Mesendoderm (in vitro differentiated cells): ENCODE measurements around the gene IGF2R.

Source experiments
- DNase-seq: peaks from one replicate; pipeline ENCODE4 v3.0.0; 2013
- H2AK5ac ChIP-seq: 2 replicates; pipeline ENCODE4 v1.6.1; 2013; ENCODE audit warnings: low read length, inconsistent platforms
- H2BK120ac ChIP-seq: 2 replicates; pipeline ENCODE4 v1.6.1; 2013; ENCODE audit warnings: low read depth, mild to moderate bottlenecking, low read length, moderate library complexity, mixed read lengths
- H2BK15ac ChIP-seq: replicated peaks from 2 replicates; pipeline ENCODE4 v1.6.1; 2013; ENCODE audit warnings: low read depth, mild to moderate bottlenecking, moderate library complexity
- H2BK5ac ChIP-seq: 2 replicates; pipeline ENCODE4 v1.6.1; 2013; ENCODE audit warnings: low read length, inconsistent platforms
- H3K18ac ChIP-seq: 2 replicates; pipeline ENCODE4 v1.6.1; 2013; ENCODE audit warnings: mild to moderate bottlenecking, low read length, mixed read lengths
- H3K23ac ChIP-seq: one replicate; pipeline ENCODE4 v1.6.1; 2013; ENCODE audit warnings: low read length
- H3K27ac ChIP-seq: 2 replicates; pipeline ENCODE4 v1.5.1; 2013; ENCODE audit warnings: low read depth, mild to moderate bottlenecking, inconsistent platforms, low read length, moderate library complexity
- H3K27me3 ChIP-seq: 2 replicates; pipeline ENCODE4 v1.6.1; 2013; ENCODE audit warnings: low read length, control low read depth, mild to moderate bottlenecking, inconsistent platforms; ENCODE audit not compliant: insufficient read depth, poor library complexity
- H3K36me3 ChIP-seq: 2 replicates; pipeline ENCODE4 v1.6.1; 2013; ENCODE audit warnings: low read length, inconsistent platforms; ENCODE audit not compliant: control insufficient read depth, insufficient read depth
- H3K4ac ChIP-seq: one replicate; pipeline ENCODE4 v1.6.1; 2013; ENCODE audit warnings: low read depth, mild to moderate bottlenecking, low read length, moderate library complexity
- H3K4me1 ChIP-seq: 2 replicates; pipeline ENCODE4 v1.6.1; 2013; ENCODE audit warnings: low read depth, low read length, inconsistent platforms; ENCODE audit not compliant: control insufficient read depth
- H3K4me2 ChIP-seq: 2 replicates; pipeline ENCODE4 v1.6.1; 2013; ENCODE audit warnings: low read length
- H3K4me3 ChIP-seq: 2 replicates; pipeline ENCODE4 v1.5.1; 2013; ENCODE audit warnings: mild to moderate bottlenecking, low read length
- H3K56ac ChIP-seq: one replicate; pipeline ENCODE4 v1.6.1; 2013; ENCODE audit warnings: low read length
- H3K79me1 ChIP-seq: 2 replicates; pipeline ENCODE4 v1.6.1; 2013; ENCODE audit warnings: low read length, inconsistent platforms
- H3K79me2 ChIP-seq: 2 replicates; pipeline ENCODE4 v1.6.1; 2013; ENCODE audit warnings: mild to moderate bottlenecking, low read length; ENCODE audit not compliant: control insufficient read depth, insufficient read depth
- H3K9ac ChIP-seq: 2 replicates; pipeline ENCODE4 v1.6.1; 2013; ENCODE audit warnings: low read length, inconsistent platforms
- H4K5ac ChIP-seq: one replicate; pipeline ENCODE4 v1.6.1; 2013; ENCODE audit warnings: low read length
- H4K8ac ChIP-seq: one replicate; pipeline ENCODE4 v1.6.1; 2013; ENCODE audit warnings: low read depth, mild to moderate bottlenecking, control low read depth, low read length, moderate library complexity
- WGBS: extraction: QIAGEN DNeasy Blood & Tissue Kit; methylation state at CpG from one replicate; pipeline ENCODE4 v1.1.7; 2013; ENCODE audit warnings: low lambda C conversion rate, missing lambda C conversion rate; ENCODE audit not compliant: insufficient coverage; ENCODE audit errors: extremely low coverage; 5-methylcytosine and 5-hydroxymethylcytosine counted together

The IGF2R gene

GRCh38 chr6:160077024-160077423 is 108.1 kb downstream of the IGF2R start:
- H3K4me1 ChIP-seq, result no peaks in the 10 kb centered on the region
- no peak overlapping the region for H3K18ac ChIP-seq
- no peak for DNase-seq
- no peak overlapping the region for H3K56ac ChIP-seq
- H3K36me3 ChIP-seq, result peaks cover 26% of the 10 kb centered on the region
- no peak overlapping the region for H3K23ac ChIP-seq
- no peak overlapping the region for H3K4me2 ChIP-seq
- H3K79me2 ChIP-seq, result no peaks in the 10 kb centered on the region
- no peaks in the 10 kb centered on the region for H3K79me1 ChIP-seq
- H3K27me3 ChIP-seq, result no peaks in the 10 kb centered on the region
- no peak overlapping the region for H2BK5ac ChIP-seq
- H3K27ac ChIP-seq, result no peak overlapping the region
- no peak overlapping the region for H3K9ac ChIP-seq
- no peak overlapping the region for H3K4me3 ChIP-seq
- no CpG with 5 or more reads among the region's 5 CpGs for WGBS
- no peak overlapping the region for H2AK5ac ChIP-seq
- no peak overlapping the region for H4K5ac ChIP-seq
- no peak overlapping the region for H3K4ac ChIP-seq
- no peak overlapping the region for H4K8ac ChIP-seq
- no peak overlapping the region for H2BK15ac ChIP-seq
- no peak overlapping the region for H2BK120ac ChIP-seq

DNA sequence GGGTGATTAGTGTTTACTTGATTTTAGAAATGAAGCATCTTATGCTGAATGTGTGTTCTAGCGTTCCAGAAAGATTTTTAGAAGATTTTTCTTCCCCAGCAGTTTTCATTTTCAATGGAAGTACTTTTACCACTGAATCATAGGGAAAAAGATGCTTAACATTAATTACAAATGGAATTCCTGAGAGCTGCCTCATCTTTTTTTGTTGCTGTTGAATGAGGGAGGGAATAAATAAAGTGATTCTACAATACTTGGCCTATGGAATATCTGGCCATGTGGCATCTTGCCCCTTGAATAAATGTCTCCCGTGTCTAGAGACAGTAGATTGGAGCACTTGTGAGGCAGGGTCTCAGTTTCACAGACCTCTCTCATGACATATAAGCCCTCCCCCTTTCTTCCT is 108.6 kb downstream of the IGF2R start:
- H3K23ac ChIP-seq, result no peak overlapping the region
- no peak overlapping the region for H3K9ac ChIP-seq
- no peaks in the 10 kb centered on the region for H3K4me1 ChIP-seq
- no peak overlapping the region for H2AK5ac ChIP-seq
- no peaks in the 10 kb centered on the region for H3K79me1 ChIP-seq
- H2BK120ac ChIP-seq, result no peak overlapping the region
- no peaks in the 10 kb centered on the region for H3K79me2 ChIP-seq
- H3K18ac ChIP-seq, result no peak overlapping the region
- peaks cover 26% of the 10 kb centered on the region for H3K36me3 ChIP-seq
- DNase-seq, result no peak
- no peak overlapping the region for H2BK5ac ChIP-seq
- H3K27ac ChIP-seq, result no peak overlapping the region
- H4K8ac ChIP-seq, result no peak overlapping the region
- no peak overlapping the region for H3K4ac ChIP-seq
- H3K27me3 ChIP-seq, result no peaks in the 10 kb centered on the region
- H3K4me3 ChIP-seq, result no peak overlapping the region
- H3K56ac ChIP-seq, result no peak overlapping the region
- H2BK15ac ChIP-seq, result no peak overlapping the region
- no peak overlapping the region for H4K5ac ChIP-seq
- H3K4me2 ChIP-seq, result no peak overlapping the region
- WGBS, result no CpG with 5 or more reads among the region's 2 CpGs

- no peak overlapping the region for H3K56ac ChIP-seq
- H3K4ac ChIP-seq, result no peak overlapping the region
- H3K4me1 ChIP-seq, result no peaks in the 10 kb centered on the region
- H3K79me1 ChIP-seq, result no peaks in the 10 kb centered on the region
- H3K79me2 ChIP-seq, result no peaks in the 10 kb centered on the region
- no peak overlapping the region for H3K27ac ChIP-seq
- no peak overlapping the region for H3K23ac ChIP-seq
- H3K27me3 ChIP-seq, result no peaks in the 10 kb centered on the region
- no peak overlapping the region for H2BK120ac ChIP-seq
- H4K8ac ChIP-seq, result no peak overlapping the region
- no peak overlapping the region for H3K4me2 ChIP-seq
- no peak overlapping the region for H2AK5ac ChIP-seq
- no peak overlapping the region for H3K4me3 ChIP-seq
- no peak overlapping the region for H2BK5ac ChIP-seq
- H3K18ac ChIP-seq, result no peak overlapping the region
- no peak overlapping the region for H2BK15ac ChIP-seq
- H3K36me3 ChIP-seq, result peaks cover 18% of the 10 kb centered on the region
- DNase-seq, result no peak
- WGBS, result no CpG with 5 or more reads among the region's 23 CpGs
- no peak overlapping the region for H4K5ac ChIP-seq
- no peak overlapping the region for H3K9ac ChIP-seq
Measured at GRCh38 chr6:160078883-160079685, 110.2 kb downstream of the IGF2R start.

GRCh38 chr6:160079686-160080043 is 110.8 kb downstream of the IGF2R start:
- Histone ChIP-seq H3K4me2 (no peak overlapping the region), H3K4me3 (no peak overlapping the region), H3K27ac (no peak overlapping the region), H3K4me1 (no peaks in the 10 kb centered on the region), H2BK15ac (no peak overlapping the region), H3K9ac (no peak overlapping the region), H2BK120ac (no peak overlapping the region), H3K56ac (no peak overlapping the region), H3K79me1 (no peaks in the 10 kb centered on the region), H3K4ac (no peak overlapping the region), H4K5ac (no peak overlapping the region), H3K79me2 (no peaks in the 10 kb centered on the region), H3K23ac (no peak overlapping the region), H3K27me3 (no peaks in the 10 kb centered on the region), H3K18ac (no peak overlapping the region), H2AK5ac (no peak overlapping the region), H2BK5ac (no peak overlapping the region), H3K36me3 (peaks cover 17% of the 10 kb centered on the region), H4K8ac (no peak overlapping the region)
- DNase-seq, result no peak
- no CpG with 5 or more reads among the region's 12 CpGs for WGBS

DNA sequence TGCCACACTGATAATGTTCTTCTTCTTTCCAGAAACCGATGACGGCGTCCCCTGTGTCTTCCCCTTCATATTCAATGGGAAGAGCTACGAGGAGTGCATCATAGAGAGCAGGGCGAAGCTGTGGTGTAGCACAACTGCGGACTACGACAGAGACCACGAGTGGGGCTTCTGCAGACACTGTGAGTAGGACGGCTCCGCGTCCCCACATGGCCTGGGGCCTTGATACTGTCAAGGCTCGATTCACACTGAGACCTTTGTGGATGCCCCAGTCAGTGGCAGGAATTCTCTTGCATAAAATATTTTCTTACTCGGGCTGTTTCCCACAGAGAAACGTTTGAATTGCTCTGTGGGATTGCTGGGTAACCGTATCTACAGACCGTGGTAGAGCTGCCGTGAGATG is 111.2 kb downstream of the IGF2R start:
- H3K36me3 ChIP-seq, result peaks cover 17% of the 10 kb centered on the region
- no peak overlapping the region for H3K56ac ChIP-seq
- no peak overlapping the region for H3K4me3 ChIP-seq
- H3K23ac ChIP-seq, result no peak overlapping the region
- H3K27ac ChIP-seq, result no peak overlapping the region
- H3K4me2 ChIP-seq, result no peak overlapping the region
- no peak for DNase-seq
- H3K18ac ChIP-seq, result no peak overlapping the region
- no peak overlapping the region for H3K9ac ChIP-seq
- H3K4ac ChIP-seq, result no peak overlapping the region
- H3K79me1 ChIP-seq, result no peaks in the 10 kb centered on the region
- WGBS, result no CpG with 5 or more reads among the region's 17 CpGs
- no peaks in the 10 kb centered on the region for H3K27me3 ChIP-seq
- H2BK120ac ChIP-seq, result no peak overlapping the region
- H3K79me2 ChIP-seq, result no peaks in the 10 kb centered on the region
- no peak overlapping the region for H4K8ac ChIP-seq
- H2AK5ac ChIP-seq, result no peak overlapping the region
- no peak overlapping the region for H2BK15ac ChIP-seq
- no peak overlapping the region for H4K5ac ChIP-seq
- H3K4me1 ChIP-seq, result no peaks in the 10 kb centered on the region
- no peak overlapping the region for H2BK5ac ChIP-seq

DNA sequence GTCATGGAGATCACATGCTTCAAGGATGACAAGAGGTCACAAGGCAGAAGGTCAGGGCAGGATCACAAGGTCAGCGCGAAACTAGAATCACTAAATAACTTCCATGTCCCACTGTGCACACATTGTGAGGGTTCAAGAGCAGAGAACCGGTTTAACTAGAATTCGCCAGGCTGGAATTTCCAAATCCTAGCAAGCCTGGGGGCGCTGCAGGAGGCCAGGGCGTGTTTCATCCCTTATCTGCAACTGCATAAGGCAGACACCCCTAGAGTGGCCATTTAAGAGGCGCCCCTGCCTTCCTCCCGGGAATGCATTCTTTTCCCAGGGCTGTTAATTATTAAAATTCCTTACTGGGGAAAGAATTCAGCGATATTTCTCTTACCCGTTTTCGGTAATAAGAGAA is 112.5 kb downstream of the IGF2R start:
- H2BK15ac ChIP-seq, result no peak overlapping the region
- peaks cover 14% of the 10 kb centered on the region for H3K36me3 ChIP-seq
- H3K4me1 ChIP-seq, result no peaks in the 10 kb centered on the region
- no peak overlapping the region for H2BK5ac ChIP-seq
- no peak overlapping the region for H3K4me2 ChIP-seq
- no peak overlapping the region for H2BK120ac ChIP-seq
- H3K4me3 ChIP-seq, result no peak overlapping the region
- no peak overlapping the region for H3K23ac ChIP-seq
- no peak overlapping the region for H4K5ac ChIP-seq
- no peak overlapping the region for H4K8ac ChIP-seq
- H2AK5ac ChIP-seq, result no peak overlapping the region
- WGBS, result no CpG with 5 or more reads among the region's 11 CpGs
- no peaks in the 10 kb centered on the region for H3K79me1 ChIP-seq
- no peak overlapping the region for H3K9ac ChIP-seq
- DNase-seq, result no peak
- H3K79me2 ChIP-seq, result no peaks in the 10 kb centered on the region
- no peak overlapping the region for H3K56ac ChIP-seq
- H3K18ac ChIP-seq, result no peak overlapping the region
- H3K4ac ChIP-seq, result no peak overlapping the region
- no peaks in the 10 kb centered on the region for H3K27me3 ChIP-seq
- no peak overlapping the region for H3K27ac ChIP-seq
